Mucosa of descending colon (tissue), 3 donors: ENCODE measurements around the gene C16orf90. TPM values are rescaled to one million over a fixed set of nuclear protein-coding genes. Genes with fewer than 3 reads are reported as not detected.

Source experiments
- ATAC-seq: fragments of 200-7000 bp; cut with Tn5 transposase; one replicate; pipeline ENCODE4 v1.9.1; 2020; ENCODE audit warnings: mild to moderate bottlenecking, moderate library complexity
- DNase-seq, 3 donors: peaks; one replicate each; pipeline ENCODE4 v3.0.0-alpha.2; 2020
- H3K36me3 ChIP-seq: fragments of 200-600 bp; one replicate; pipeline ENCODE4 v1.8.0; 2021; ENCODE audit warnings: low read depth, mild to moderate bottlenecking
- H3K4me1 ChIP-seq: fragments of 200-600 bp; one replicate; pipeline ENCODE4 v1.8.0; 2021; ENCODE audit warnings: low read depth, mild to moderate bottlenecking
- H3K4me3 ChIP-seq: fragments of 200-600 bp; one replicate; pipeline ENCODE4 v1.8.0; 2021; ENCODE audit warnings: mild to moderate bottlenecking
- H3K9me3 ChIP-seq: fragments of 200-600 bp; one replicate; pipeline ENCODE4 v1.8.0; 2021; ENCODE audit warnings: mild to moderate bottlenecking
- intact Hi-C, 2 donors: fragments of 100-400 bp; cut with DNase I in 1 of 2; cut with micrococcal nuclease in 1 of 2; formaldehyde crosslinking; loops; one replicate each; pipeline versions ENCODE4 v1.11.0 to v1.11.1; 2022; cut with DNase I, micrococcal nuclease
- total RNA-seq, 3 donors: library from RNA; stranded (reverse); fragmentation: NEBNext Ultra II Directional in 2 of 3; extraction: Animal tissue kit (Norgen Biotek cat#: 25700) in 2 of 3; gene quantifications; one replicate each; pipeline versions ENCODE4 v1.2.1 to v1.2.4, GENCODE V29; 2021 to 2023
- TF ChIP-seq, protein P1 (sequence below): fragments of 200-600 bp; IDR thresholded peaks from one replicate; pipeline ENCODE4 v1.8.0; 2022; ENCODE audit warnings: antibody characterized with exemption, mild to moderate bottlenecking
- donor health status: DM: no; HTN: no; CAD: no; lungs with moderate emphysema.
- donor health status: DM: no; HTN: no; CAD: no.
- donor health status: DM: no; HTN: yes; CAD: no.

Gene C16orf90
- total RNA-seq, 3 donors from 2014 or later = not detected

DNA sequence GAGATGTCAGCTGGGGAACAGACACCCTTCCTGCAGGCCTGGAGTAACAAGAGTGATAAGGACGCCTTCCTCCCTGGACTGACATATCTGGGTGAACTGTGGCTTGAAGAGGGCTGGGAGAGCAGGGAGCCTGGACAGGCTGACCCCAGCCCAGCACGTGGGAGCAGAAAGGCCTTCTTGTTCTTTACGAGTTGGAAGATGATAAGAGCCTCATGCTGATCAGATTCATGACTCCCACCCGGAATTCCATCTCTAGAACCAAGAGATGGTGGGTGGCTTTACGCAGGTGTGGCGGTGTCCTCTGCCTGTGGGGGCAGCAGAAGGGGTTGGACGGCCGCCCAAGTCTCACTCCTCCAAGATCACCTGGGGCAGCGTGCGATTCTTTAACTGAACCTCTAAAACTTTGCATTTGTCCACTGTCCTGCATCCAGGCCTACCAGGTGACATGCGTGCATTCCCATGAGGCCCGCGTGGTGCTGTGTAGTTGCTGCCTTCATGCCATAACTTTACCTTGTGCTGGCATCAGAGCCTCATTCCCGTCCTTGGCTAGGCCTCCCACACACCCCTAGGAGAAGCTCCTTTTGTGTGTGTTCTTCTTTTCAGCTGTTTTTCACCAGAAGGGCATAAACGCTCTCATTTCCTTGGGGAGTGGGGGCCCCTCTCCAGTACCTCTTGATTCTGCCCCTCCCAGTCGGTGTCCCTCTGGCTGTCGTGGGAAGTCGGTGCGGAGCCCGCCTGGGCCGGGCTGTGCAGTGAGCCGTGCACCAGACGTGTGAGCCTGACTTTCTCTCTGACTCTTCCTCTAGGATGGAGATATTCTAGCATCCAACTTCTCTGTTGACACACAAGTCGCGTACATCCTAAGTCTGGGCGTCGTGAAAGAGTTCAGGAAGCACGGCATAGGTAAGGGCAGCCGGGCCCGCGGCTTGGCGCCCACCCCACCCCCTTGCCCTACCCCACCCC, 13.3 kb downstream of the C16orf90 start:
- no peaks in the 10 kb centered on the region for H3K9me3 ChIP-seq
- TF ChIP-seq, protein P1, sequence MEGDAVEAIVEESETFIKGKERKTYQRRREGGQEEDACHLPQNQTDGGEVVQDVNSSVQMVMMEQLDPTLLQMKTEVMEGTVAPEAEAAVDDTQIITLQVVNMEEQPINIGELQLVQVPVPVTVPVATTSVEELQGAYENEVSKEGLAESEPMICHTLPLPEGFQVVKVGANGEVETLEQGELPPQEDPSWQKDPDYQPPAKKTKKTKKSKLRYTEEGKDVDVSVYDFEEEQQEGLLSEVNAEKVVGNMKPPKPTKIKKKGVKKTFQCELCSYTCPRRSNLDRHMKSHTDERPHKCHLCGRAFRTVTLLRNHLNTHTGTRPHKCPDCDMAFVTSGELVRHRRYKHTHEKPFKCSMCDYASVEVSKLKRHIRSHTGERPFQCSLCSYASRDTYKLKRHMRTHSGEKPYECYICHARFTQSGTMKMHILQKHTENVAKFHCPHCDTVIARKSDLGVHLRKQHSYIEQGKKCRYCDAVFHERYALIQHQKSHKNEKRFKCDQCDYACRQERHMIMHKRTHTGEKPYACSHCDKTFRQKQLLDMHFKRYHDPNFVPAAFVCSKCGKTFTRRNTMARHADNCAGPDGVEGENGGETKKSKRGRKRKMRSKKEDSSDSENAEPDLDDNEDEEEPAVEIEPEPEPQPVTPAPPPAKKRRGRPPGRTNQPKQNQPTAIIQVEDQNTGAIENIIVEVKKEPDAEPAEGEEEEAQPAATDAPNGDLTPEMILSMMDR = no peak
- DNase-seq (peak in 1 of 3 donors; percentile 27), ATAC-seq (no peak)
- peaks cover 27% of the 10 kb centered on the region for H3K36me3 ChIP-seq
- intact Hi-C loops = no loop called here
- H3K4me3 ChIP-seq = no peak overlapping the region
- peaks cover 10% of the 10 kb centered on the region for H3K4me1 ChIP-seq

DNA sequence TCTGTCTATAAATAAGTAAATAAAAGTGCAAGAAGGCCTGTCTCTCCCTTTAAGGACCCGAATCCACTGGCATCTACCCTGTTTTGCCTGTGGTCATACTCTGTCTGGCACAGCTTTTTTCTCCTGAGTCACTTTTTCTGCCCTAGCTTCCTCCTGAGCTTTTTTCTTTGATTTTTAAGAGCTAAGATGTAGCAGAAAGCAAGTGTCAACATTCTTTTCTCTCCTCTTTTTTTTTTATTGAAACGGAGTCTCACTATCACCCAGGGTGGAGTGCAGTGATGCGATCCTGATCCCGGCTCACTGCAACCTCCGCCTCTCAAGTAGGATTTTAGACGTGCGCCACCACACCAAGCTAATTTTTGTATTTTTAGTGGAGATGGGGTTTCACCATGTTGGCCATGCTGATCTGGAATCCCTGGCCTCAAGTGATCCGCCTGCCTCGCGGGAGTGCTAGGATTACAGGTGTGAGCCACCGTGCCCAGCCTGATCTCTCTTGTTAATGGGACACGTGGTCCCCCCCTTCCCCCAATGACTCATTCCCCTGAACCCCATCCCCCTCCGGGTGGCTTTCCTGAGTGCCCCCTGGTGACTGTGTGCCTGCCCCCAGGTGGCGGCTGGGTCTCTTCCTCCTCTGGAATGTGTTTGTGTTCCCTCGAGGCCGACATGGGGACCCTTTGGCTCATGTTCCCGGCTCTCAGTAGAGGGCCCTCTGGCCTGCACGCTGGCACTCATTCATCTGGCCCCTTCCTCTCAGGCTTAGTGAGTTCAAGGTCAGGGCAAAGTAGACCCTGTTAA, 14.2 kb downstream of the C16orf90 start:
- peaks cover 27% of the 10 kb centered on the region for H3K36me3 ChIP-seq
- ATAC-seq = no peak
- peaks cover 18% of the 10 kb centered on the region for H3K4me1 ChIP-seq
- H3K9me3 ChIP-seq = no peaks in the 10 kb centered on the region
- intact Hi-C loops = no loop called here
- H3K4me3 ChIP-seq = no peak overlapping the region
- TF ChIP-seq, protein P1 = no peak
- peak in 1 of 3 donors; percentile 31 for DNase-seq

DNA sequence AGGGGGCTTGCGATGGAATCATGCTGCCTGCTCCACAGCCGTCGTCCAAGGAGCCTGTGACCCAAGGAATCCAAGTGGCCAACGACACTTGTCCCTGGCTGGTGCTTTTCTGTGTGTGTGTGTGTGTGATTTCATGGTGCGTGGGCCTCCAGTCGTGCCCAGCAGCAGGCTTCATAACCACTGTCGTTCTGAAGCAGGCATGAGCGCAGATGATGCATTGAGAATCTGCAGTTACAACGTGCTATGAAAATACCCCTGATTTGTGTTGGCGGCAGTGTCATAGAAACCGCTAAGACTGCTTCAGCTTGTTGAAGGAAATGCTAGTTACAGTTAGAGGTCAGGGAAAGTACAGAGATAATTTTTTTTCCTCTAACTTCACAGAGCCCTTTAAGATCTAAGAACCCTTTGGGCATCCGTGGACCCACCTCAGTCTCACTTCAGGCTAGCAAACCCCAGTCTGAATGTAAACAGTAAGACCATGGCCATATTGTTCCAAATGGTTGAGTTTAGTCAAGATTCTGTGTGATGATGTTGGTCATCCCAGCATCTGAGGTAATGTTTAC, 15.6 kb downstream of the C16orf90 start:
- ATAC-seq (no peak), DNase-seq (peak in 1 of 3 donors; percentile 31)
- Histone ChIP-seq H3K4me3 (no peak overlapping the region), H3K36me3 (peaks cover 20% of the 10 kb centered on the region), H3K9me3 (no peaks in the 10 kb centered on the region), H3K4me1 (peaks cover 30% of the 10 kb centered on the region)
- intact Hi-C loops = no loop called here
- TF ChIP-seq, protein P1 = no peak

DNA sequence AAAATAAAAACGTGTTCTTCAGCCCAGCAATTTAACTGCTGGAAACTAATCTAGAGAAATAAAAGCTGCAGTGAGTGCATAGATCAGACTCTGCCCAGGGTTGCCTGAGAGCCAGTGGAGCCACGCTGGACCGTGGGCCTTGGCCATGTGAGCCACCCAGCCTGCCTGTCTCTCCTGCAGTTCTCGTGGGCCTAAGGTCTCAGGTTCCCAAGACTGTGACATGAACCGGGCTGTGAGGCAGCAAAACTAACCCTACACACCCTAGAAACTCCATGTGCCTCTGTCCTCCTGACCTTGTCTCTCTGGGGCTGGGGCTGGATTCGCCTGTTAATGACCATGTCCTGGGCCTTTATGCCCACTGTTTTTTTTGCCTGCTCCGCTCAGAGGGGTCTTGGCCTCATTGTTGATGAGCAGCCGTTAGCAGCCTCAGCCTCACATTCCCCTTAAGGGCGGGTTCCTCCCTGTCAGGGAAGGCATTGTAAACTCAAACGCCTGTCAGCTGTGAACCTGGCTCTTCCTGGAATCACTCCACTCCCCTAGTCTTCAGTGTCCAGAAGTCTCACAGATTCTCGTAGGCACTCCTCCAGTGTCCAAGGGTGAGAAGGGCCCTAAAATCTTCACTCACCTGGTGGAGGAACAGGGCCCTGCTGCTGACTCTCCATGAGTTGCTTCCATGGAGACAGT, 16.9 kb downstream of the C16orf90 start:
- peaks cover 36% of the 10 kb centered on the region for H3K4me1 ChIP-seq
- H3K36me3 ChIP-seq = peaks cover 8% of the 10 kb centered on the region
- no peaks in the 10 kb centered on the region for H3K9me3 ChIP-seq
- ATAC-seq = peak; percentile 69
- intact Hi-C loops = no loop called here
- TF ChIP-seq, protein P1 = no peak
- no peak overlapping the region for H3K4me3 ChIP-seq
- DNase-seq = peak in 1 of 3 donors; percentile 38

DNA sequence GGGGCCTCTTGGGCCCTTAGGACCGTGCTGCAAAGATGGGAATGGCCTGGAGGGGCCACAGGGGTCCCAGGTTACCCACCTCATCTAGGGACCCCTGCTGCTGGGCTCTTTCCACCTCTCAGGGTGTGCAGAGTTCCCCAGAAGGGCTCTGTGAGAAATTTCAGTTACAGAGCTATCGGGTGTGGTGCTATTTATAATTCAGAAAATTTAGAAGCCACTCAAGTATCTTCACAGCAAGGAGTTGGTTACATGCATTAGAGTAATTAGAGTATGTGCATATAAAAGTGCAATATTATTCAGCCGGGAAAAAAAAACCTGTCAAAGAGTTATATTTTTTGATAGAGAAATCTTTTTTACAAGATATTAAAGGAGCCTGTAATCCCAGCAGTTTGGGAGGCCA, 18.9 kb downstream of the C16orf90 start:
- Histone ChIP-seq H3K4me1 (peaks cover 40% of the 10 kb centered on the region), H3K4me3 (no peak overlapping the region), H3K36me3 (peaks cover 5% of the 10 kb centered on the region), H3K9me3 (no peaks in the 10 kb centered on the region)
- no peak for DNase-seq
- intact Hi-C loops = no loop called here
- ATAC-seq = no peak
- TF ChIP-seq, protein P1 = no peak
